K562 (cell line): ENCODE results near the gene NUP214.

Source experiments
- CTCF ChIP-seq, 3 experiments: IDR thresholded peaks in 2 of 3; conservative IDR thresholded peaks in 1 of 3; 2 replicates each; pipeline ENCODE4 v1.5.1; 2011 to 2012; ENCODE audit warnings: low read length in 3 of 3, mild to moderate bottlenecking in 3 of 3, control low read depth in 2 of 3, improper control_type of control experiment in 1 of 3, inconsistent platforms in 1 of 3, low read depth in 1 of 3, mixed read lengths in 1 of 3, moderate library complexity in 1 of 3; ENCODE audit not compliant: insufficient read depth in 2 of 3
- EZH2 ChIP-seq: IDR thresholded peaks from 2 replicates; pipeline ENCODE4 v1.6.1; 2012; ENCODE audit warnings: low read depth, mild to moderate bottlenecking, inconsistent platforms, low read length, borderline replicate concordance
- ZNF217 ChIP-seq: sonication (generic); formaldehyde crosslinking; IDR thresholded peaks from 2 replicates; pipeline ENCODE4 v1.8.0; 2022; ENCODE audit warnings: mild to moderate bottlenecking, missing genetic modification reagents
- TF ChIP-seq, protein P1 (sequence below), 3 experiments: fragments of 200-800 bp in 1 of 3; fragments of 250-450 bp in 1 of 3; fragments of 450-650 bp in 1 of 3; sonication (Bioruptor Pico) in 1 of 3; sonication (Bioruptor generic) in 1 of 3; formaldehyde crosslinking in 1 of 3; IDR thresholded peaks; 2 replicates each; pipeline versions ENCODE4 v1.6.1 to v1.8.0; 2016 to 2022; ENCODE audit warnings: mild to moderate bottlenecking in 2 of 3, missing genetic modification characterization in 2 of 3, missing compliant biosample characterization in 1 of 3, moderate library complexity in 1 of 3
- TF ChIP-seq, protein P2 (sequence below): sonication (generic); formaldehyde crosslinking; IDR thresholded peaks from 2 replicates; pipeline ENCODE4 v1.8.1; 2023; ENCODE audit warnings: mild to moderate bottlenecking, missing genetic modification reagents
- TF ChIP-seq, protein P3 (sequence below): fragments of 200-800 bp; sonication (Bioruptor generic); IDR thresholded peaks from 2 replicates; pipeline ENCODE4 v1.6.1; 2016; ENCODE audit warnings: missing genetic modification characterization, missing compliant biosample characterization
- TF ChIP-seq, protein P4 (sequence below): fragments of 450-650 bp; formaldehyde crosslinking; IDR thresholded peaks from 2 replicates; pipeline ENCODE4 v1.4.0; 2020; ENCODE audit warnings: mild to moderate bottlenecking, moderate library complexity

GRCh38 chr9:131236161-131236560 lies 110.8 kb downstream of the NUP214 start:
- TF ChIP-seq ZNF217 = no peak
- TF ChIP-seq, protein P1, sequence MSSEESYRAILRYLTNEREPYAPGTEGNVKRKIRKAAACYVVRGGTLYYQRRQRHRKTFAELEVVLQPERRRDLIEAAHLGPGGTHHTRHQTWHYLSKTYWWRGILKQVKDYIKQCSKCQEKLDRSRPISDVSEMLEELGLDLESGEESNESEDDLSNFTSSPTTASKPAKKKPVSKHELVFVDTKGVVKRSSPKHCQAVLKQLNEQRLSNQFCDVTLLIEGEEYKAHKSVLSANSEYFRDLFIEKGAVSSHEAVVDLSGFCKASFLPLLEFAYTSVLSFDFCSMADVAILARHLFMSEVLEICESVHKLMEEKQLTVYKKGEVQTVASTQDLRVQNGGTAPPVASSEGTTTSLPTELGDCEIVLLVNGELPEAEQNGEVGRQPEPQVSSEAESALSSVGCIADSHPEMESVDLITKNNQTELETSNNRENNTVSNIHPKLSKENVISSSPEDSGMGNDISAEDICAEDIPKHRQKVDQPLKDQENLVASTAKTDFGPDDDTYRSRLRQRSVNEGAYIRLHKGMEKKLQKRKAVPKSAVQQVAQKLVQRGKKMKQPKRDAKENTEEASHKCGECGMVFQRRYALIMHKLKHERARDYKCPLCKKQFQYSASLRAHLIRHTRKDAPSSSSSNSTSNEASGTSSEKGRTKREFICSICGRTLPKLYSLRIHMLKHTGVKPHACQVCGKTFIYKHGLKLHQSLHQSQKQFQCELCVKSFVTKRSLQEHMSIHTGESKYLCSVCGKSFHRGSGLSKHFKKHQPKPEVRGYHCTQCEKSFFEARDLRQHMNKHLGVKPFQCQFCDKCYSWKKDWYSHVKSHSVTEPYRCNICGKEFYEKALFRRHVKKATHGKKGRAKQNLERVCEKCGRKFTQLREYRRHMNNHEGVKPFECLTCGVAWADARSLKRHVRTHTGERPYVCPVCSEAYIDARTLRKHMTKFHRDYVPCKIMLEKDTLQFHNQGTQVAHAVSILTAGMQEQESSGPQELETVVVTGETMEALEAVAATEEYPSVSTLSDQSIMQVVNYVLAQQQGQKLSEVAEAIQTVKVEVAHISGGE (CRISPR knock-in tag; IDR thresholded peaks at IDR 0.05) = no peak
- no peak for TF ChIP-seq CTCF (IDR thresholded peaks at IDR 0.05 in 2 of 3, conservative IDR thresholded peaks at IDR 0.05 in 1 of 3; ENCODE audit: insufficient read depth in 2 of 3, low read depth in 1 of 3, low read length in 3 of 3)
- TF ChIP-seq, protein P2, sequence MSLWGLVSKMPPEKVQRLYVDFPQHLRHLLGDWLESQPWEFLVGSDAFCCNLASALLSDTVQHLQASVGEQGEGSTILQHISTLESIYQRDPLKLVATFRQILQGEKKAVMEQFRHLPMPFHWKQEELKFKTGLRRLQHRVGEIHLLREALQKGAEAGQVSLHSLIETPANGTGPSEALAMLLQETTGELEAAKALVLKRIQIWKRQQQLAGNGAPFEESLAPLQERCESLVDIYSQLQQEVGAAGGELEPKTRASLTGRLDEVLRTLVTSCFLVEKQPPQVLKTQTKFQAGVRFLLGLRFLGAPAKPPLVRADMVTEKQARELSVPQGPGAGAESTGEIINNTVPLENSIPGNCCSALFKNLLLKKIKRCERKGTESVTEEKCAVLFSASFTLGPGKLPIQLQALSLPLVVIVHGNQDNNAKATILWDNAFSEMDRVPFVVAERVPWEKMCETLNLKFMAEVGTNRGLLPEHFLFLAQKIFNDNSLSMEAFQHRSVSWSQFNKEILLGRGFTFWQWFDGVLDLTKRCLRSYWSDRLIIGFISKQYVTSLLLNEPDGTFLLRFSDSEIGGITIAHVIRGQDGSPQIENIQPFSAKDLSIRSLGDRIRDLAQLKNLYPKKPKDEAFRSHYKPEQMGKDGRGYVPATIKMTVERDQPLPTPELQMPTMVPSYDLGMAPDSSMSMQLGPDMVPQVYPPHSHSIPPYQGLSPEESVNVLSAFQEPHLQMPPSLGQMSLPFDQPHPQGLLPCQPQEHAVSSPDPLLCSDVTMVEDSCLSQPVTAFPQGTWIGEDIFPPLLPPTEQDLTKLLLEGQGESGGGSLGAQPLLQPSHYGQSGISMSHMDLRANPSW (CRISPR knock-in tag) = no peak
- TF ChIP-seq, protein P3, sequence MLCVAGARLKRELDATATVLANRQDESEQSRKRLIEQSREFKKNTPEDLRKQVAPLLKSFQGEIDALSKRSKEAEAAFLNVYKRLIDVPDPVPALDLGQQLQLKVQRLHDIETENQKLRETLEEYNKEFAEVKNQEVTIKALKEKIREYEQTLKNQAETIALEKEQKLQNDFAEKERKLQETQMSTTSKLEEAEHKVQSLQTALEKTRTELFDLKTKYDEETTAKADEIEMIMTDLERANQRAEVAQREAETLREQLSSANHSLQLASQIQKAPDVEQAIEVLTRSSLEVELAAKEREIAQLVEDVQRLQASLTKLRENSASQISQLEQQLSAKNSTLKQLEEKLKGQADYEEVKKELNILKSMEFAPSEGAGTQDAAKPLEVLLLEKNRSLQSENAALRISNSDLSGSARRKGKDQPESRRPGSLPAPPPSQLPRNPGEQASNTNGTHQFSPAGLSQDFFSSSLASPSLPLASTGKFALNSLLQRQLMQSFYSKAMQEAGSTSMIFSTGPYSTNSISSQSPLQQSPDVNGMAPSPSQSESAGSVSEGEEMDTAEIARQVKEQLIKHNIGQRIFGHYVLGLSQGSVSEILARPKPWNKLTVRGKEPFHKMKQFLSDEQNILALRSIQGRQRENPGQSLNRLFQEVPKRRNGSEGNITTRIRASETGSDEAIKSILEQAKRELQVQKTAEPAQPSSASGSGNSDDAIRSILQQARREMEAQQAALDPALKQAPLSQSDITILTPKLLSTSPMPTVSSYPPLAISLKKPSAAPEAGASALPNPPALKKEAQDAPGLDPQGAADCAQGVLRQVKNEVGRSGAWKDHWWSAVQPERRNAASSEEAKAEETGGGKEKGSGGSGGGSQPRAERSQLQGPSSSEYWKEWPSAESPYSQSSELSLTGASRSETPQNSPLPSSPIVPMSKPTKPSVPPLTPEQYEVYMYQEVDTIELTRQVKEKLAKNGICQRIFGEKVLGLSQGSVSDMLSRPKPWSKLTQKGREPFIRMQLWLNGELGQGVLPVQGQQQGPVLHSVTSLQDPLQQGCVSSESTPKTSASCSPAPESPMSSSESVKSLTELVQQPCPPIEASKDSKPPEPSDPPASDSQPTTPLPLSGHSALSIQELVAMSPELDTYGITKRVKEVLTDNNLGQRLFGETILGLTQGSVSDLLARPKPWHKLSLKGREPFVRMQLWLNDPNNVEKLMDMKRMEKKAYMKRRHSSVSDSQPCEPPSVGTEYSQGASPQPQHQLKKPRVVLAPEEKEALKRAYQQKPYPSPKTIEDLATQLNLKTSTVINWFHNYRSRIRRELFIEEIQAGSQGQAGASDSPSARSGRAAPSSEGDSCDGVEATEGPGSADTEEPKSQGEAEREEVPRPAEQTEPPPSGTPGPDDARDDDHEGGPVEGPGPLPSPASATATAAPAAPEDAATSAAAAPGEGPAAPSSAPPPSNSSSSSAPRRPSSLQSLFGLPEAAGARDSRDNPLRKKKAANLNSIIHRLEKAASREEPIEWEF (CRISPR knock-in tag) = no peak
- TF ChIP-seq EZH2 = no peak
- TF ChIP-seq, protein P4, sequence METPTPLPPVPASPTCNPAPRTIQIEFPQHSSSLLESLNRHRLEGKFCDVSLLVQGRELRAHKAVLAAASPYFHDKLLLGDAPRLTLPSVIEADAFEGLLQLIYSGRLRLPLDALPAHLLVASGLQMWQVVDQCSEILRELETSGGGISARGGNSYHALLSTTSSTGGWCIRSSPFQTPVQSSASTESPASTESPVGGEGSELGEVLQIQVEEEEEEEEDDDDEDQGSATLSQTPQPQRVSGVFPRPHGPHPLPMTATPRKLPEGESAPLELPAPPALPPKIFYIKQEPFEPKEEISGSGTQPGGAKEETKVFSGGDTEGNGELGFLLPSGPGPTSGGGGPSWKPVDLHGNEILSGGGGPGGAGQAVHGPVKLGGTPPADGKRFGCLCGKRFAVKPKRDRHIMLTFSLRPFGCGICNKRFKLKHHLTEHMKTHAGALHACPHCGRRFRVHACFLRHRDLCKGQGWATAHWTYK (CRISPR knock-in tag) = no peak
